GM03348 (cell line): ENCODE data around the gene LRRC38.
A peak's percentile ranks its signal among the peaks of the same experiment; 100 is the strongest.
"Not testable (repeated sequence)": the region's sequence is repeated elsewhere in the genome, so short reads cannot be mapped to it uniquely, and the experiment has no call there.

Experiments used
- DNase-seq: peaks from one replicate; pipeline ENCODE4 v3.0.0; 2012; ENCODE audit warnings: low spot score

LRRC38 gene

GRCh38 chr1:13513895-13514546 is at the start of gene LRRC38:
Gene LRRC38 (minus strand): TSS chr1:13514003. CDS start chr1:13513593, 410 bp downstream.
- DNase-seq: no peak

- not testable (repeated sequence) for DNase-seq
These were observed 49.2 kb upstream of the LRRC38 start for GRCh38 chr1:13562981-13563380.

GRCh38 chr1:13560541-13560940 is 46.7 kb upstream of the LRRC38 start:
- no peak for DNase-seq

- DNase-seq: no peak
These were observed 42.5 kb upstream of the LRRC38 start for GRCh38 chr1:13556224-13556764.

GRCh38 chr1:13554798-13555197 is 41.0 kb upstream of the LRRC38 start:
- DNase-seq: no peak

- no peak for DNase-seq
These were observed 36.9 kb upstream of the LRRC38 start for GRCh38 chr1:13550663-13551062.

- no peak for DNase-seq
These were observed 35.7 kb upstream of the LRRC38 start for GRCh38 chr1:13549521-13549920.

GRCh38 chr1:13549021-13549420 is 35.2 kb upstream of the LRRC38 start:
- DNase-seq: no peak

GRCh38 chr1:13548281-13548680 is 34.5 kb upstream of the LRRC38 start:
- DNase-seq: no peak

- no peak for DNase-seq
These were observed 33.0 kb upstream of the LRRC38 start for GRCh38 chr1:13546791-13547190.

- no peak for DNase-seq
These were observed 30.4 kb upstream of the LRRC38 start for GRCh38 chr1:13544221-13544556.

- DNase-seq: peak; percentile 69
These were observed 29.8 kb upstream of the LRRC38 start for GRCh38 chr1:13543451-13544220.

- DNase-seq: no peak
These were observed 27.8 kb upstream of the LRRC38 start for GRCh38 chr1:13541435-13542215.

- DNase-seq: no peak
These were observed 27.1 kb upstream of the LRRC38 start for GRCh38 chr1:13540866-13541265.

GRCh38 chr1:13539683-13540082 is 25.9 kb upstream of the LRRC38 start:
- DNase-seq: no peak

GRCh38 chr1:13538832-13539231 is 25.0 kb upstream of the LRRC38 start:
- no peak for DNase-seq

- DNase-seq: no peak
These were observed 22.8 kb upstream of the LRRC38 start for GRCh38 chr1:13536571-13536970.

- DNase-seq: no peak
These were observed 21.4 kb upstream of the LRRC38 start for GRCh38 chr1:13535227-13535626.

- DNase-seq: no peak
These were observed 14.5 kb upstream of the LRRC38 start for GRCh38 chr1:13528320-13528719.

GRCh38 chr1:13523780-13524477 is 10.1 kb upstream of the LRRC38 start:
- DNase-seq: no peak

- no peak for DNase-seq
These were observed 7.2 kb upstream of the LRRC38 start for GRCh38 chr1:13520985-13521384.

GRCh38 chr1:13517193-13517812 is 3.5 kb upstream of the LRRC38 start:
- DNase-seq: peak; percentile 42
